ENCODE measurements around the gene HOXC9. TPM values are rescaled to one million over a fixed set of nuclear protein-coding genes. Genes with fewer than 3 reads are reported as not detected.

The HOXC9 gene
- total RNA-seq, 1 experiment from 2014 or later = not detected

GRCh38 chr12:53995002-53995377 is 5.0 kb upstream of the HOXC9 start:
- Mint-ChIP-seq H3K36me3 (no peaks in the 10 kb centered on the region), H3K4me3 (peak overlapping the region; percentile 56), H3K4me1 (peaks cover 39% of the 10 kb centered on the region), H3K9me3 (no peaks in the 10 kb centered on the region), H3K27me3 (ENCODE audit: low read depth) (peaks cover 100% of the 10 kb centered on the region), H3K27ac (no peak overlapping the region)
- ChIA-PET CTCF (interaction anchor here (0.6 to 2.1 kb wide), 11 partner anchors 9 to 248 kb away, joined by 3 to 10 read pairs (median 6); partner anchors contain the start of genes HOXC10 and HOXC5), POLR2A (no interaction called here)
- no peak for ATAC-seq
- DNase-seq (ENCODE audit: low spot score) = no peak
- TF ChIP-seq PRDM15 (CRISPR knock-in tag; IDR thresholded peaks at IDR 0.05) (peak; percentile 45; the same call in 1 of the 2 replicates), ZNF138 (CRISPR knock-in tag; conservative IDR thresholded peaks at IDR 0.05) (no peak), TCF7 (CRISPR knock-in tag; IDR thresholded peaks at IDR 0.05; ENCODE audit: low read depth) (no peak)

DNA sequence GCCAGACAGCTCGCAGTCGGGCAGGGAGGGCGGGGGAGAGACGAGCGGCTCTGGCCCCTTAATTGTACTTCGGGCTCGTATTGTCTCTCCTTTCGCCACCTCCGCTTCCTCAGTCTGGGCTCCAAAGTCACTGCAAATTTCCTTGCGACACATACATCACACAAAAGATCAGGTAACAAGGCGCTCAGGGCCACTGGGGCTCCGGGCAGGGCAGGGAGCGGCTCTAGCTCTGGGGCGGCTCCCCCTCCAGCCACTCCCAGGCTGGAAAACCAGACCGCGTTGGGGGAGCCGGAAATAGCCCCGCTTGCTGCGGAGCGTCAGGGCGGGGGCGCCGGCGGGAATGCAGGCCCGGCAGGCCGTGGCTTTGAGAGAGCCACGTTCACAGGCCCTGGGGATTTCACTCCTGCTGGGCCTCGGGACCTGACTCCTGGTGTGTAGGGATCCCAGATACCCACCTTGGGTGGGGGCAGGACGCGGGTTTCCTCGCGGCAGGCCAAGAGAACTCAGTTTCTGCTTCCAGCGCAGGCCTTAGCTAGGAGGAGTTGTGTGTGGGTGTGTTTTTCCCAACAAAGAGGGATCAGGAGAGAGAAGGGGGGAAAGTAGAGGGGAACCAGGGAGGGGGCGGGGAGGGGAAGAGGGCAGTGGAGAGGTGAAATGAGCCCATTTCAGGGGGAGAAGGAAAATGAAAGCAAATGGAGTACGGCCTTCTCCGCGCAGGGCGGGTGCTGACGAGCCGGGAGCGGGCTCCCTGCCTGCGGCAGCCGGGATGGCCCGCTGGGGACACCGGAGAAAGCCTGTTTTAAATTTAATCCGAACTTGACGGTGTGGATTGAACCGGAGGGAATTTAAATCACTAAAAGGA is 4.4 kb upstream of the HOXC9 start:
- H3K27me3 Mint-ChIP-seq (ENCODE audit: low read depth) = peaks cover 100% of the 10 kb centered on the region
- ATAC-seq = peak; percentile 49
- no peaks in the 10 kb centered on the region for H3K9me3 Mint-ChIP-seq
- H3K4me1 Mint-ChIP-seq = peaks cover 36% of the 10 kb centered on the region
- POLR2A ChIA-PET = no interaction called here
- 0 out of 2 replicates have a peak, but pooled peaks have one; percentile 20 for TF ChIP-seq SP1 (CRISPR knock-in tag; conservative IDR thresholded peaks at IDR 0.05)
- no peak for TF ChIP-seq ATF2 (CRISPR knock-in tag; IDR thresholded peaks at IDR 0.05; ENCODE audit: borderline replicate concordance, low read depth)
- no peak for TF ChIP-seq SMAD4 (CRISPR knock-in tag; IDR thresholded peaks at IDR 0.05)
- no peaks in the 10 kb centered on the region for H3K36me3 Mint-ChIP-seq
- peak; percentile 76 for DNase-seq (ENCODE audit: low spot score)
- no peak overlapping the region for H3K27ac Mint-ChIP-seq
- CTCF ChIA-PET = interaction anchor here (0.6 to 2.1 kb wide), 11 partner anchors 10 to 249 kb away, joined by 3 to 10 read pairs (median 6); partner anchors contain the start of genes HOXC10 and HOXC5
- peak overlapping the region; percentile 56 for H3K4me3 Mint-ChIP-seq

GRCh38 chr12:53996240-53997203 is 3.4 kb upstream of the HOXC9 start:
- ATAC-seq = no peak; the same call in 1 of the 2 replicates
- Mint-ChIP-seq H3K27ac (no peak overlapping the region), H3K4me1 (peaks cover 33% of the 10 kb centered on the region), H3K9me3 (no peaks in the 10 kb centered on the region), H3K36me3 (no peaks in the 10 kb centered on the region), H3K27me3 (ENCODE audit: low read depth) (peaks cover 100% of the 10 kb centered on the region), H3K4me3 (peak overlapping the region; percentile 56)
- no peak for DNase-seq (ENCODE audit: low spot score)
- no peak for TF ChIP-seq SOX15 (CRISPR knock-in tag; IDR thresholded peaks at IDR 0.05)
- no peak for TF ChIP-seq FOXJ3 (CRISPR knock-in tag; IDR thresholded peaks at IDR 0.05; ENCODE audit: borderline replicate concordance)
- no peak for TF ChIP-seq NR2C2 (CRISPR knock-in tag; IDR thresholded peaks at IDR 0.05)
- TF ChIP-seq CBFB (CRISPR knock-in tag; IDR thresholded peaks at IDR 0.05; ENCODE audit: low read depth) = no peak
- no peak for TF ChIP-seq E2F5 (CRISPR knock-in tag; IDR thresholded peaks at IDR 0.05)
- no peak for TF ChIP-seq ZNF121 (CRISPR knock-in tag; IDR thresholded peaks at IDR 0.05)
- TF ChIP-seq USF1 (CRISPR knock-in tag; IDR thresholded peaks at IDR 0.05) = no peak
- no peak for TF ChIP-seq EMX1 (CRISPR knock-in tag; IDR thresholded peaks at IDR 0.05)
- TF ChIP-seq FOXK1 (CRISPR knock-in tag; IDR thresholded peaks at IDR 0.05) = no peak
- ChIA-PET POLR2A (no interaction called here), CTCF (interaction anchor here (0.9 to 2.5 kb wide), 12 partner anchors 9 to 294 kb away, joined by 3 to 14 read pairs (median 5); partner anchors contain the start of genes HOXC10 and HOXC8)

Measured in WTC11 (cell line).